Glutamatergic neuron (in vitro differentiated cells): ENCODE measurements around the gene RIPOR3. TPM values are rescaled to one million over a fixed set of nuclear protein-coding genes. Genes with fewer than 3 reads are reported as not detected.

ENCODE experiments used
- DNase-seq: peaks from one replicate; pipeline ENCODE4 v3.0.0; 2022
- H3K27ac Mint-ChIP-seq: one replicate; pipeline ENCODE4 v1.8.0; 2020; ENCODE audit warnings: mild to moderate bottlenecking, mixed read lengths, inconsistent platforms; ENCODE audit not compliant: unreplicated experiment
- H3K27me3 Mint-ChIP-seq: one replicate; pipeline ENCODE4 v1.8.0; 2020; ENCODE audit warnings: mild to moderate bottlenecking, moderate library complexity, mixed read lengths, inconsistent platforms; ENCODE audit not compliant: unreplicated experiment
- H3K36me3 Mint-ChIP-seq: one replicate; pipeline ENCODE4 v1.8.0; 2020; ENCODE audit warnings: mild to moderate bottlenecking, mixed read lengths, inconsistent platforms; ENCODE audit not compliant: unreplicated experiment
- H3K4me1 Mint-ChIP-seq: one replicate; pipeline ENCODE4 v1.8.0; 2020; ENCODE audit warnings: mild to moderate bottlenecking, low read depth, mixed read lengths, inconsistent platforms; ENCODE audit not compliant: unreplicated experiment
- H3K4me3 Mint-ChIP-seq: one replicate; pipeline ENCODE4 v1.8.0; 2020; ENCODE audit warnings: mild to moderate bottlenecking, mixed read lengths, inconsistent platforms; ENCODE audit not compliant: unreplicated experiment
- H3K9me3 Mint-ChIP-seq: one replicate; pipeline ENCODE4 v1.8.0; 2020; ENCODE audit warnings: mild to moderate bottlenecking, moderate library complexity, mixed read lengths, inconsistent platforms; ENCODE audit not compliant: unreplicated experiment
- CTCF ChIP-seq: fragments of 200-600 bp; sonication (generic); IDR thresholded peaks from one replicate; pipeline ENCODE4 v1.5.0; 2021; ENCODE audit not compliant: partially characterized antibody, unreplicated experiment
- total RNA-seq: library from RNA; stranded (reverse); fragmentation: NEBNext Ultra II Directional; extraction: Animal tissue kit (Norgen Biotek cat#: 25700); gene quantifications from one replicate; pipeline ENCODE4 v1.2.1, GENCODE V29; 2021; ENCODE audit not compliant: unreplicated experiment

Gene RIPOR3
- total RNA-seq, 1 donor from 2014 or later = not detected

GRCh38 chr20:50633361-50633760 is 58.0 kb downstream of the RIPOR3 start:
- H3K9me3 Mint-ChIP-seq = peaks cover 13% of the 10 kb centered on the region
- no peak for TF ChIP-seq CTCF
- no peak for DNase-seq
- peaks cover 13% of the 10 kb centered on the region for H3K4me1 Mint-ChIP-seq
- H3K36me3 Mint-ChIP-seq = no peaks in the 10 kb centered on the region
- H3K27me3 Mint-ChIP-seq = peaks cover 15% of the 10 kb centered on the region
- no peak overlapping the region for H3K4me3 Mint-ChIP-seq
- no peak overlapping the region for H3K27ac Mint-ChIP-seq

- TF ChIP-seq CTCF = no peak
- peaks cover 17% of the 10 kb centered on the region for H3K27me3 Mint-ChIP-seq
Observed at GRCh38 chr20:50632701-50633100, 58.6 kb downstream of the RIPOR3 start.

GRCh38 chr20:50632236-50632635 is 59.1 kb downstream of the RIPOR3 start:
- no peak for DNase-seq
- H3K36me3 Mint-ChIP-seq = no peaks in the 10 kb centered on the region
- H3K9me3 Mint-ChIP-seq = peaks cover 11% of the 10 kb centered on the region
- peaks cover 14% of the 10 kb centered on the region for H3K27me3 Mint-ChIP-seq
- peaks cover 16% of the 10 kb centered on the region for H3K4me1 Mint-ChIP-seq
- TF ChIP-seq CTCF = no peak
- no peak overlapping the region for H3K4me3 Mint-ChIP-seq
- H3K27ac Mint-ChIP-seq = no peak overlapping the region

More at GRCh38 chr20:50632701-50633100, 58.6 kb downstream of the RIPOR3 start:
- Mint-ChIP-seq H3K4me3 (no peak overlapping the region), H3K9me3 (peaks cover 13% of the 10 kb centered on the region), H3K36me3 (no peaks in the 10 kb centered on the region), H3K27ac (no peak overlapping the region), H3K4me1 (peaks cover 16% of the 10 kb centered on the region)
- no peak for DNase-seq

- Mint-ChIP-seq H3K4me1 (peaks cover 13% of the 10 kb centered on the region), H3K36me3 (no peaks in the 10 kb centered on the region), H3K4me3 (no peak overlapping the region), H3K27me3 (peaks cover 13% of the 10 kb centered on the region), H3K27ac (no peak overlapping the region), H3K9me3 (peaks cover 10% of the 10 kb centered on the region)
- TF ChIP-seq CTCF = no peak
- no peak for DNase-seq
Observed at GRCh38 chr20:50630578-50631263, 60.6 kb downstream of the RIPOR3 start.

- DNase-seq = no peak
- Mint-ChIP-seq H3K4me1 (peaks cover 17% of the 10 kb centered on the region), H3K4me3 (no peak overlapping the region), H3K9me3 (peaks cover 7% of the 10 kb centered on the region), H3K36me3 (no peaks in the 10 kb centered on the region), H3K27me3 (peaks cover 8% of the 10 kb centered on the region), H3K27ac (no peak overlapping the region)
- TF ChIP-seq CTCF = no peak
Observed at GRCh38 chr20:50629670-50630045, 61.7 kb downstream of the RIPOR3 start.
